Fibroblast of gingiva (primary cell): ENCODE data around the gene VPS13D.
A peak's percentile ranks its signal among the peaks of the same experiment; 100 is the strongest.

Experiments used
- DNase-seq: peaks from one replicate; pipeline ENCODE4 v3.0.0-alpha.2; 2011; ENCODE audit warnings: low read depth

VPS13D gene

DNA sequence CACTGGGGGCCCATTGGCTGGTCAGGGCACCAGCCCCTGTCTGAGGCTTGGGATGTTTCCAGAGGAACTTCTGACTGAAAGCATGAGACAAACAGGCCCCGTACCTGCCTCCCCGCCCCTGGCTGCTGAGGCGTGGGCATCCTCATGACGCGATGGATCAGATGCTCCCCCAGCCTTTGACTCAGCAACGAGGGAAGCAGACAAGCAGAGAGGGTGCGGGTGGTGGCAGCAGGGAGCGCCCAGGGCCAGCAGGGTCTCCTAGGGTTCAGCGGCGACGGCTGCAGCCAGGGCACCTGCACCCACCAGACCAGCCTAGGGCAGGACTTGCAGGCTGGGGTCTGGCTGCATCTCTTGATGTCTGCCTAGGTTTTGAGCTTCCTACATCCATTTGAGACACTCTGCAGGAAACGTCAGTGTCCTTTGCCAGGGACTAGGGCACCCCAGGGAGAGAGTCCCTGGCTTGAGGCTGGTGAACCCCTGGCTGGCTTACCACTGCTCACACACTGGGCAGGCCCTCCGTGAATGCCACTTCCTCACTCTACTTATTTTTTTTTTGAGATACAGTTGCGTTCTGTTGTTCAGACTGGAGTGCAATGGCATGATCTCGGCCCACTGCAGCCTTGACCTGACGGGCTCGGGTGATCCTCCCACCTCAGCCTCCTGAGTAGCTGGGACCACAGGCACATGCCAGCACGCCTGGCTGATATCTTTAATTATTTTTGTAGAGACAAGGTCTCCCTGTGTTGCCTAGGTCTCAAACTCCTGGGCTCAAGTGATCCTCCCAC, 324.9 kb downstream of the VPS13D start:
- no peak for DNase-seq

DNA sequence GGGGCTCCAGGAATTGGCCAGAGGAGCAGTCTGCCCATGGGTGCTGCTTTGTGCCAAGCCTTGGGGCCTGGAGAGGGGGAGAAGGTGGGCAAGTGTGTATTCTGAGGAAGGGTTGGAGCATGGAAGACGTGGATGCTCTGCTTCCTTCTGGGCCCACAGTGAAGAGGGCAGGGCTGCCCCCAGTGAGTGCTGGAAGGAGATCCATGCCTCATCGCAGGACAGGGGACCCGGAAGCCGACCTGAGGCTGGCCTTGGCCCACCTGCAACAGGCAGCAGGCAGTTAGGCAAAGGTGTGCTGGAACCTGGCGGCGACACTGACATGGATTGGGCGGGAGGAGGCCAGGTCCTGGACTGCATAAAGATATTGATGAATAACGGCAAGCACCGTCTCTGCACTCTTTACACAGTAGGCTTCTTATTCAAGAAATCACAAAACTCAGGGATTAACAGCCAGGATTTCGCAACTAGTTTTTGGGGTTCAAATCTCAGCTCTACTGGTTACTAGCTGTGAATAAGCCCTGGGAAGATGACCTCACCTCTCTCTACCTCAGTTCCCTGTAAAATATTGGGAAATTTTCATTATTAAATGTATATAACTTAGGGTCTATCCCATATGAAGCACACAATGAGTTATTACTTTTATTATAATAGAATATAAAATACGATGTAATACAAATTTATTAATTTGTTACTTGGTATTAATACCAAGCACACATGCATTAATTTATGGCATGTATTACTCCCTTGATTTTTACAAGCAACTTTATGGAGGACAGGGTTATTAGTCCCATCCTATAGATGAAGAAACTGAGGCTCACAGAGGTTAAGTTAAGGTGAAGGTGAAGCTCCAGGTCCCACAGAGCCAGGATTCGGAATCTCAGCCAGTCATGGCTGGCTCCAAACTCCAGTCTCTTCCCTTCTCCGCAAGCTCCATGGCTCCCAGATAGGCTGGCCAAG, 325.9 kb downstream of the VPS13D start:
- DNase-seq = no peak

DNA sequence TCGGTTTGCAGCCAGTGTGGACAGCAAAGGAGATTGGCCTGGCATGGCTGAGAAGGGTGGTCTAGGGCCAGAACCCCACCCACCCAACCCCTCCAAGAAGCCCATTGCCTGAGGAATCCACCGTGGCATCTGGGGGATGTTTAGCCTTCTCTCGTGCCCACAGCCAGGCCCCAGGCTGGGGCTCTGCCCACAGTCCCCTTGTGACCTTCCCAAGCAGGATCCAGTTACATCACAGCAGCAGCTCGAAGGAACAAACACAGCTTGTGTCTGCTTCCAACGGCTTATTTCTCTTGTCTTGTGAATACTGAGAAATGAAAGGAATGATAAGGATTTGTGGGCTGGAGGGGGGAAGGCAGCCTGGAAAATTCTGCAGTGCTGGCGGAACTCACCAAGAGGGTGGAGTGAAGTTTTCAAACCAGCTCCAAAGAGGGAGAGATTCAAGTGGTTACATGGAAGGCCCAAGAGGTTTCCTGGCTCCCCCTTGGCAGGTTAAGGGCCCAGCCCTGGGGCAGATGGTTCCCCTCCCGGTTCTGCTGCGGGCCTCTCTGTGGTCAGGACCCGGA, 326.6 kb downstream of the VPS13D start:
- DNase-seq = peak; percentile 93

DNA sequence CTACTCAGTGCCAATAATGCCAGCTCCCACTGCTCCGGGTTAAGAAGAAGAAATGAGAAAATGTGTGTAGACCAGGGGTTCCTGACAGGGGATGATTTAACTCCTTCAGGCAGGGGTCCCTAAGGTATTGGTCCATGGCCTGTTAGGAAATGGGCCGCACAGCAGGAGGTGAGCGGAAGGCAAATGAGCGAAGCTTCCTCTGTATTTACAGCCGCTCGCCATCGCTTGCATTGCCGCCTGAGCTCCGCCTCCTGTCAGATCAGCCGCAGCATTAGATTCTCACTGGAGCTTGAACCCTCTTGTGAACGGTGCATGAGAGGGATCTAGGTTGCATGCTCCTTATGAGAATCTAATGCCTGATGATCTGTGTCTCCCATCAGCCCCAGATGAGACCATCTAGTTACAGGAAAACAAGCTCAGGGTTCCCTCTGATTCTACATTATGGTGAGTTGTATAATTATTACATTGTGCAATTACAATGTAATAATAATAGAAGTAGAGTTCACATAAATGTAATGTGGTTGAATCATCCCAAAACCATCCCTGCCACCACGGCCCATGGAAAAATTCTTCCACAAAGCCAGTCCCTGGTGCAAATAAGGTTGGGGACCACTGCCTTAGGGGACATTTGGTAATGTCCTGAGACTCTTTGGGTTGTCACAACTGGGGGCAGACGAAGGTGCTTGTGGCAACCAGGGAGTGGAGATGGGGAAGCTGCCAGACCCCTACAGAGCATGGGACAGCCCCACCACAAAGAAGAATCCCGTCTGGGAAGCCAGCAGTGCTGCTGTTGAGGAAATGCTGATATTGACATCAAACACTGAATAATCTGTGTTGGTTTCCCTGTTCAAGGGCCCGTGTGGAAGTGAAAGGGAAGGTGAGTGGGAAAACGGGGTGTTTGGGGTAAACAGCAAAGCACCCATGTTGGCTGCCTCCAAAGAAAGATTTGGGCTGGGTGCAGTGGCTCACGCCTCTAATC, 327.4 kb downstream of the VPS13D start:
- DNase-seq = peak; percentile 26

DNA sequence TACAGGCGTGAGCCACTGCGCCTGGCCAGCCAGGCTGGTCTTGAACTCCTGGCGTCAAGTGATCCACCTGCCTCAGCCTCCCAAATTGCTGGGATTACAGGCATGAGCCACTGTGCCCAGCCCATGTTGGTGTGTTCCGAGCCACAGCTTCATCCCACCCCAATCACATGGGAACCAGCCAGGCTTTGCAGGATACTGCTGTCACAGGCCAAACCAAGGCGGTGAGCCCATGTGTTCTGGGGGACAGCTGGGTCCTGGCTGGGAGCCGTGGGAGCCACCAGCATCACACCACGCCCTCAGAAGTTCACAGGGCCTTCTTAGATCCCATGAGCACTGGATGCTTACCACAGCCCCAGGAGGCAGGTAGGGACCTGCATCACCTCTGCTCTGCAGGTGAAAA, 331.3 kb downstream of the VPS13D start:
- no peak for DNase-seq
